ENCODE measurements around the gene ELMO1. TPM values are rescaled to one million over a fixed set of nuclear protein-coding genes. Genes with fewer than 3 reads are reported as not detected.
"Not testable (repeated sequence)": the region's sequence is repeated elsewhere in the genome, so short reads cannot be mapped to it uniquely, and the experiment has no call there.

ELMO1 gene
- total RNA-seq, 2 donors from 2014 or later = 15.6 to 24.6 TPM

DNA sequence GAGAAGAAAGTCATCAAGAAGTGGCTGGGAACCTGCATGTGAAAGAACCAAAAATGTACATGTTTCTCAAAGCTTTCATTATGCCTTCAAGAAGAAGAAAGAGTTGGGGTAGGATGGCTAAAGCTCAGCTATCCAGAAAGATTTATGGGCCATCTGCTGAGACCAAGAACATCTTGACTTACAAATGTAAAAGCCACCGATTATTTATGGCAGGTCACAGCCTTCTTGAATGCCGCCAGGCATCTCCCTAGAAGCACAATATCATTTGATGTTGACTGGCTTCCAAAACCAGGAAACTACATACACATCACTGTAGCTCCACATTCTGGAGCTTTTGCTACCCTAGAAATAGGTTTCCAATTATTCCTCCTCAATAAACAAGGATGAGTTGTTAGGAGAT, 470.2 kb downstream of the ELMO1 start:
- DNase-seq (no peak), ATAC-seq (no peak)
- intact Hi-C loops (cut with DNase I) = no loop called here

DNA sequence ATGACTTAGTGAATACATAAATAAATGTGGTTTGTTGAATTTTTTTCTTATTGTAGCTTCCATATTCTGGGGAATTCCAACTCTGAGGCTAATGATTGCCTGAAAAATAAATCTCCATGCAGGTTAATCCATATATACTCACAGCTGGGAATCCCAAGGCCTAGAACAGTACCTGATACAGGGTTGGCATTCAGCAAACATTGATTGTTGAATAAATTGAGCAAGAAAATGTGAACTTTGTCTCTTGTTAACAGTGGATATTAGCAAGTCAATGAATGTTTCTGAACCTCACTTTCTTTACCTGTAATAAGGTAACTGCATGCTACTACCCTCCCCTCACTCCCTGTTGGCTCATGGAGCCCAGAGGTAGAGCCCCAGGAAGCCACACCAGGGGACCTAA, 470.8 kb downstream of the ELMO1 start:
- ATAC-seq (no peak), DNase-seq (no peak)
- intact Hi-C loops (cut with DNase I) = no loop called here

DNA sequence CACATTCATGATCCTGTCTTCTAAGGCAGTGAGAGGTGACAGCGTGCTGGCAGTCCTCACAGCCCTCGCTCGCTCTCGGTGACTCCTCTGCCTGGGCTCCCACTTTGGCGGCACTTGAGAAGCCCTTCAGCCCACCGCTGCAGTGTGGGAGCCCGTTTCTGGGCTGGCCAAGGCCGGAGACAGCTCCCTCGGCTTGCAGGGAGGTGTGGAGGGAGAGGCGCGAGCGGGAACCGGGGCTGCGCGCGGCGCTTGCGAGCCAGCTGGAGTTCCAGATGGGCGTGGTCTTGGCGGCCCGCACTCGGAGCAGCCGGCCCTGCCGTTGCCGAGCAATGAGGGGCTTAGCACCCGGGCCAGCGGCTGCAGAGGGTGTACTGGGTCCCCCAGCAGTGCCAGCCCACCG, 475.1 kb downstream of the ELMO1 start:
- ATAC-seq; intact Hi-C loops (cut with DNase I); DNase-seq: not testable (repeated sequence)

DNA sequence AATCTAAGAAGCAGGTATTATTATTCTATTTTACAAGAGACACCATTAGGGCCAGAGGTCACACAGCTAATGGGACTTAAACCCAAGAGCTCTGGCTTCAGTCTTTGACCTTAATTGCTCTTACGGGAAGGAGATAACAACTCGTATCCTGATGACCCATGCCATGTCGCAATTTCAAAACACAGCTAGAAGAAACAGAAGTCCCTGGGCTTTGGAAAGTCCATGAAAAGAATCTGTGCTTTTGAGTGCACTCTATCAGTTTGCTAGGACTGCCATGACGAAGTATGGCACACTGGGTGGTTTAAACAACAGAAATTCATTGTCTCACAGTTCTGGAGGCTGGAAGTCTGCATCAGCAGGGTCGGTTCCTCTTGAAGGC, 476.5 kb downstream of the ELMO1 start:
- DNase-seq (no peak), ATAC-seq (no peak)
- intact Hi-C loops (cut with DNase I) = no loop called here

- intact Hi-C loops (cut with DNase I) = no loop called here
- ATAC-seq (no peak), DNase-seq (no peak)
These were observed 477.0 kb downstream of the ELMO1 start for GRCh38 chr7:36971515-36972139.

DNA sequence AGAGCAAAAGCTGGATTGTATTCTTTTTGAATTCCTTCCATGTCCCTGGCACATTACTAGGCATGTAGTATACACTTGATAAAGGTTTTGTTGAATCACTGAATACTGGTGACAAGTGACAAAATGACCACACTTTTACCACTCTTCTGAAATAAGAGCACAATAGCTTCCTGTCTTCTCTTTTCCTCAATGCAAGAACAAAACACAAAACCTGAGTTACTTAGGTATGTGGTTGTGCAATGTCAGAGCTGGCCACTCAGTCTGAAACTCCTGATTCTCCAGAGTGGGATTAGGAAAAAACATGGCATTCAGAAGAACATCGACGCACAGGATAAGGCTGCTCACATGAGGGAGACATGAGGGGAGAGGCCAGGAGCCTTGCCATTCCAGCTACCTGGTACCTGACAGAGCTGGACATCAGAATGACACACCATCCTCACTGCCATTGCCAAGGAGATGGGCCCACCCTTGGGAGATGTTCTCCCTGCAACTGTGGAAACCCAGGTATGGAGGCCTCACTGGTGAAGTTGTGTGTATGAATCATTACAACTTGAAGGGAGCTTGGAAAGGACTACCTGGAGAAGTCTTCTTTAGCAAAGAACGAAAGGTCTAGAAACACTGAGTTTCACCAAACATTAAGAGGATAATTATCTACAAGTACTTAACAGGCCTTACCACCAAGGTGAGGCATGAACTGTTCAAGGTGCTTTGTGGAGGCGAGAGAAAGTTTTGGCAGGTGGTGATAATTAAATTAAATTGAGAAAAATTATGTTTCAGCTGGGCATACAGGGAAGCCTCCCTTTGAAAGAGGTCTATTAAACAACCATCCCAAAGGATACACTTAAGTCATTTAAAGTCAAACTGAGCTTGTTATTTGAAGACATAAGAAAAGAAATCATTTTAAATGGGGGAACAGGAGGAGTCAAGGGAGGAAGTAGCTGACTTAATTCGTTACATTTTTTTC, 477.8 kb downstream of the ELMO1 start:
- intact Hi-C loops (cut with DNase I) = no loop called here
- DNase-seq = no peak
- no peak for ATAC-seq

GRCh38 chr7:36969376-36969775, 479.3 kb downstream of the ELMO1 start:
- DNase-seq (no peak), ATAC-seq (peak; percentile 44 to 62)
- intact Hi-C loops (cut with DNase I) = loop anchor here (5.0 to 10.0 kb wide), 3 partner anchors 213 to 485 kb away; no protein-coding TSS in a partner anchor

- intact Hi-C loops (cut with DNase I) = loop anchor here (5.0 to 10.0 kb wide), 3 partner anchors 215 to 483 kb away; no protein-coding TSS in a partner anchor
- ATAC-seq (peak; percentile 93 to 96), DNase-seq (peak; percentile 63)
These were observed 481.3 kb downstream of the ELMO1 start for GRCh38 chr7:36967387-36967786.

DNA sequence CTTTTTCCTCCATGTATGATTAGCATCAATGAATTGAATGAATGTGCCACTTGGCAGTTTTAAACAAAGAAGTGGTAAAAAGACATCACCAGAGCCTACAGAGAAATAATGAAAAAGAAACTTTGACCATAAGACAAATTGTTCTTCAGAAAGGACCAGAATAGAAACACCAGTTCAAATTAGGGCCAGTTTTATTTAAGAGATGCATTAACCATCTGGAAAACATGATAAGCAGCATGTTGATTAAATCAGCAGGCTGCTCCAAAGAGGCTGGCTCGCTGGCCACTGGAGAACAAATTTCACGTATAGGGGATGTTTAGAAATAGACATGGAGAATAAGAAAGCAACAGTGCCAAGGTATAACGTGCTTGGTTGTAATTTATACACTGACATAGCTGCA, 482.0 kb downstream of the ELMO1 start:
- intact Hi-C loops (cut with DNase I) = loop anchor here (5.0 to 10.0 kb wide), 3 partner anchors 216 to 482 kb away; no protein-coding TSS in a partner anchor
- DNase-seq = no peak
- ATAC-seq = no peak

DNA sequence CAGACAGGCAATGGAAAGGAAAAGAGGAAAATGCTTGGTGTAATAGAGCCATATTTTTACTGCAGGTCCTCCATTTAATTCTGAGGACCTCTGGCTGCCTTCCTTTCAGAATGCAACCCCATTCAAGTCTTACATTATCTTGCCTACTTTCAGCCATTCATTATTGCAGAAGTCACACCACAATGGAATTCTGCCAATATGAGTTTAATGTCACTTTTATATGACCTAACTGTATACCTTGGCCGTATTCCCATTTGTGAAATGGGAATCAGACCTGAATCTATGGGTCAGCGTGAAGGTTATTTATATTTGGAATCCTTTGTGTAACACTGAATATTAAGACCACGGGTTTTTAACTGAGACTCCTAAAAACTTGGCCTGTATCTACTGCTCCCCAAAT, 482.6 kb downstream of the ELMO1 start:
- ATAC-seq (no peak), DNase-seq (no peak)
- intact Hi-C loops (cut with DNase I) = loop anchor here (5.0 to 10.0 kb wide), 3 partner anchors 216 to 481 kb away; no protein-coding TSS in a partner anchor

GRCh38 chr7:36965625-36966024, 483.0 kb downstream of the ELMO1 start:
- ATAC-seq = no peak
- intact Hi-C loops (cut with DNase I) = loop anchor here (5.0 to 10.0 kb wide), 3 partner anchors 217 to 481 kb away; no protein-coding TSS in a partner anchor
- DNase-seq = no peak

DNA sequence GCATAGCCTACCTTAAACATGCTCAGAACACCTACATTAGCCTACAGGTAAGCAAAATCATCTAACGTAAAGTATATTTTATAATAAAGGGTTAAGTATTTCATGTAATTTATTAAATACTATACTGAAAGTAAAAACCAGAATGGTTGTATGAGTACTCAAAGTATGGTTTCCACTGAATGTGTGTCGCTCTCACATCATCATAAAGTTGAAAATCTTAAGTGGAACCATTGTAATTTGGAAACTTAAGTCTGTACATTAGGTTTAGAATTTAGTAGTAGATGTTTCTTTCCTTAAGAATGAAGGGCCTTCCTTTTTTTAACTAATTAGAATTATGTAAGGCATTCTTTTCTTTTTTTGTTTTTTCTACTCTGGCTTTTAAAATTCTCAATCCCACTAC, 484.4 kb downstream of the ELMO1 start:
- DNase-seq (no peak), ATAC-seq (no peak)
- intact Hi-C loops (cut with DNase I) = loop anchor here in 1 of 2 donors (10.0 kb wide), 1 partner anchor 479 kb away; no protein-coding TSS in a partner anchor

GRCh38 chr7:36962367-36962766, 486.3 kb downstream of the ELMO1 start:
- intact Hi-C loops (cut with DNase I) = loop anchor here in 1 of 2 donors (10.0 kb wide), 1 partner anchor 478 kb away; no protein-coding TSS in a partner anchor
- no peak for ATAC-seq

DNA sequence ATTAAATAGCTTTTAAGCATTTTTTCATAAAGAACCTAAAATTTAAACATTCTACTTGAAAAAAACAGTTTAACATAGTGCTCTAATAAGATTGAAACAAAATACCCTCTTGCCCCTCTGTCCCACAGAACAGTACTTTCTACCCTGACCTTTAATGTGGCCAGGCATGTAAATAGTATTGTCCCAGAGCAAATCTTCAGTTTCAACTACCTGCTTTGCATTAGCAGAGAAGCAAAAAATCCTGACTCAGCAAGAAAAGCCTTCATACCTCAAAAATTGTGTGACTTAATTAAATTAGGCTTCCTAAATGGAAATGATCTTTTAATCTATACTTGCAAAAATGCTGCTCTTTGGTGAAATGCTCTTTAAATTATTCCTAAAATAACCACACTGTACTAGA, 487.0 kb downstream of the ELMO1 start:
- DNase-seq (no peak), ATAC-seq (no peak)
- intact Hi-C loops (cut with DNase I) = loop anchor here in 1 of 2 donors (10.0 kb wide), 1 partner anchor 477 kb away; no protein-coding TSS in a partner anchor

More at GRCh38 chr7:36962367-36962766, 486.3 kb downstream of the ELMO1 start:
- DNase-seq = no peak

DNA sequence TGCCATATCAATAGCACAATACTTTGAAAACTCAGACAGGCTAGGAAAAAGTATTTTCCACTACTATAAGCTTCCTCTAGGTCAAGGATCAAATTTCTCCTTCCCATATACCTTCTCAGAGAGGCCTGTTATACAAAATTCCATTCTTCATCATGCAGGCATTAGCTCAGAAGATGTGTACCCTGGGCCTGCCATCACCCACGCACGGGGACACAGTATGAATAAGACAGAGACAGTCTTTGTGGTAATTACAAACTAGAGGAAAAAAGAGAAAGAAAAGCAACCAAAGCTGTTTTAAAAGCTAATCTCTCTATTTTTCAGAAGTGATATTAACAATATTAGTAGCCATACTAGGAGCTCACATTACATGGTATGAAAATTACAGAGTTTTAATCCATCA, 487.6 kb downstream of the ELMO1 start:
- ATAC-seq = no peak
- DNase-seq = no peak
- intact Hi-C loops (cut with DNase I) = loop anchor here in 1 of 2 donors (10.0 kb wide), 1 partner anchor 476 kb away; no protein-coding TSS in a partner anchor

DNA sequence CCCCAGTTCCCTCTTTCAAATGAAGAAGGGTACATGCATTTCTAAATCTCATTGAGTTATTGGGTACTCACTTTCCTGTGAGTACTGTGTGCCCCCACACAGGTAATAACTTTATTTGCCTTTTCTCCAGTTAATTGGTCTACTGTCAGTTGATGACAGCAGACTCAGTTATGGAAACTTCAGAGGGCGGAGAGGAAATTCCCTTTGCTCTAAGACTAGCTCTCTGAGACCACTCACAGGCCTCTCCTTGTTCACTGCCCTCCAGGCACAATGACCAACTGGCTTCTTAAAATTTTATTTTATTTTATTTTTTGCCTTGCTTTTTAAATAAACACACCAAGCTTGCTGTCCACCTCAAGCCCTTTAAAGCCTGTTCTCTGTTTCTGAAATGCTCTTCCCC, 488.6 kb downstream of the ELMO1 start:
- intact Hi-C loops (cut with DNase I) = loop anchor here in 1 of 2 donors (10.0 kb wide), 1 partner anchor 475 kb away; no protein-coding TSS in a partner anchor
- ATAC-seq = no peak
- no peak for DNase-seq

GRCh38 chr7:36958111-36958733, 490.4 kb downstream of the ELMO1 start:
- intact Hi-C loops (cut with DNase I) = no loop called here
- ATAC-seq = no peak
- no peak for DNase-seq

GRCh38 chr7:36957620-36958019, 491.0 kb downstream of the ELMO1 start:
- DNase-seq (no peak), ATAC-seq (no peak)
- intact Hi-C loops (cut with DNase I) = no loop called here

DNA sequence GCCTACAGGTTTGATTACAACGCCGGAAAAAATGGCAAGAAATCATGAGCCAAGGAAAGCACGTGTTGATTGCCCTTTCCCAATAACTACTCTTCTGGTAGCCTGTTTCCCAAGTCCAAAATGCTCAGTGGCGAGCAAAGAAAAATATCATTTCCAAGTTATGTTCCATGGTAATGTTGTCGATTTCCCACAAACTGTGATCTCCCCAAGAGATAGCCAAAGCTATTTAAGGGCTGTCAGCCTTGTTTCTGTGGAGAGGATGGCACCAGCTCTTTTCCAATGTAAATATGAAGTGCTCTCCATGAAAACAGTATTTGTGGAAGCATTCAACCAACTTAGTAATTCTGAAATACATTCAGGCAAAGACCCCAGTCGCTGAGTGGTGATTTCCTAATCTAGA, 491.9 kb downstream of the ELMO1 start:
- intact Hi-C loops (cut with DNase I) = no loop called here
- ATAC-seq (no peak), DNase-seq (no peak)
